ENCODE data around the gene PRDX5. TPM values are rescaled to one million over a fixed set of nuclear protein-coding genes. Genes with fewer than 3 reads are reported as not detected.

Gene PRDX5
- total and polyA plus RNA-seq, 4 donors, result 66.8 to 201 (median 135) TPM

DNA sequence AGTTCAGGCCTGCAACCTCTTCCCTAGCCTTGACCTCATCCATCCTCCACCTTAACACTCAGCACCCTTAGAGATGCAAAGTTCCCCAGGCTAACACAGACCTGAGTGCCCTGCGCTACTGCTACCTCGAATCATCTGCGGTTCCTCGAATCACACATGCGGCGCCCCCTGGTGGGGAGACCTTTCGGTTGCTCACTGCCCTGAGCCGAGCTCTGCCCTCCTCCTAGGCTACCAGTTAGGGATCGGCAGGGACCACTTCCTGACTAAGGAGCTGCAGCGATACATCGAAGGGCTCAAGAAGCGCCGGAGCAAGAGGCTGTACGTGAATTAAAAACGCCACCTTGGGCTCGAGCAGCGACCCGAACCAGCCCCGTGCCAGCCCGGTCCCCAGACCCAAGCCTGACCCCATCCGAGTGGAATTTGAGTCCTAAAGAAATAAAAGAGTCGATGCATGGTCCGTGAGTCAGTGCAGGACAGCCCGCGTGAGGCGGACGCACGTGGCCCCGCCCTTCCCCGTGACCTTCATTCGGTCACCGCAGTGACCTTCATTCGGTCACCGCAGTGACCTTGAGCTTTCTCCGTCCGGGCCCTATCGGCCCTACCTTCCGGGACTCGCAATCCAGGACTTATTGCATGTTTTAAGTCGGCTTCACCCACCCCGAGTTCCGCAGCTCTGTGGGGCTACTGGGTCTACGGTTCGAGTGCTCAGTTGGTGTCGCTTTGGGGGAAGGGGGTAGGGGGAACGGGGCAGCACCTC, 13.4 kb upstream of the PRDX5 start:
- Histone ChIP-seq H3K9ac (ENCODE audit: low read depth in 1 of 2, low read length in 2 of 2) (peak overlapping the region; percentile 82 to 84), H3K27me3 (ENCODE audit: control insufficient read depth in 4 of 4, insufficient read depth in 4 of 4, low read length in 3 of 4) (no peaks in the 10 kb centered on the region), H3K9me3 (ENCODE audit: control insufficient read depth in 4 of 4, low read length in 3 of 4) (no peaks in the 10 kb centered on the region), H3K27ac (ENCODE audit: low read depth in 1 of 2, low read length in 2 of 2) (peak overlapping the region; percentile 93 to 98), H3K36me3 (ENCODE audit: control insufficient read depth in 4 of 4, insufficient read depth in 3 of 4, low read depth in 1 of 4, low read length in 3 of 4) (no peaks in the 10 kb centered on the region), H3K4me1 (ENCODE audit: control insufficient read depth in 4 of 4, insufficient read depth in 4 of 4, low read length in 3 of 4) (peaks cover 8 to 50% (median 39%) of the 10 kb centered on the region in 4 donors), H3K4me3 (ENCODE audit: low read depth in 1 of 3, low read length in 3 of 3) (peak overlapping the region; percentile 43 to 60 (median 43))
- TF ChIP-seq, protein P1, sequence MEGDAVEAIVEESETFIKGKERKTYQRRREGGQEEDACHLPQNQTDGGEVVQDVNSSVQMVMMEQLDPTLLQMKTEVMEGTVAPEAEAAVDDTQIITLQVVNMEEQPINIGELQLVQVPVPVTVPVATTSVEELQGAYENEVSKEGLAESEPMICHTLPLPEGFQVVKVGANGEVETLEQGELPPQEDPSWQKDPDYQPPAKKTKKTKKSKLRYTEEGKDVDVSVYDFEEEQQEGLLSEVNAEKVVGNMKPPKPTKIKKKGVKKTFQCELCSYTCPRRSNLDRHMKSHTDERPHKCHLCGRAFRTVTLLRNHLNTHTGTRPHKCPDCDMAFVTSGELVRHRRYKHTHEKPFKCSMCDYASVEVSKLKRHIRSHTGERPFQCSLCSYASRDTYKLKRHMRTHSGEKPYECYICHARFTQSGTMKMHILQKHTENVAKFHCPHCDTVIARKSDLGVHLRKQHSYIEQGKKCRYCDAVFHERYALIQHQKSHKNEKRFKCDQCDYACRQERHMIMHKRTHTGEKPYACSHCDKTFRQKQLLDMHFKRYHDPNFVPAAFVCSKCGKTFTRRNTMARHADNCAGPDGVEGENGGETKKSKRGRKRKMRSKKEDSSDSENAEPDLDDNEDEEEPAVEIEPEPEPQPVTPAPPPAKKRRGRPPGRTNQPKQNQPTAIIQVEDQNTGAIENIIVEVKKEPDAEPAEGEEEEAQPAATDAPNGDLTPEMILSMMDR (IDR thresholded peaks at IDR 0.05; ENCODE audit: low read depth, low read length, missing input control), result peak; percentile 73
- TF ChIP-seq HNF4A (conservative IDR thresholded peaks at IDR 0.05) (no peak), RAD21 (IDR thresholded peaks at IDR 0.05) (peak; percentile 75 to 90), HNF4G (IDR thresholded peaks at IDR 0.05) (no peak), FOXA1 (IDR thresholded peaks at IDR 0.05) (no peak), JUND (IDR thresholded peaks at IDR 0.05) (peak in 1 of 2 donors; percentile 4), TAF1 (conservative IDR thresholded peaks at IDR 0.05) (peak; percentile 32), NR2F2 (IDR thresholded peaks at IDR 0.05) (peak; percentile 61), YY1 (IDR thresholded peaks at IDR 0.05) (peak; percentile 6), SP1 (IDR thresholded peaks at IDR 0.05) (peak; percentile 40), GABPA (IDR thresholded peaks at IDR 0.05 in 1 of 2, conservative IDR thresholded peaks at IDR 0.05 in 1 of 2) (peak in 1 of 2 donors; percentile 14), RXRA (IDR thresholded peaks at IDR 0.05) (peak; percentile 26 to 52)
- TF ChIP-seq, protein P2, sequence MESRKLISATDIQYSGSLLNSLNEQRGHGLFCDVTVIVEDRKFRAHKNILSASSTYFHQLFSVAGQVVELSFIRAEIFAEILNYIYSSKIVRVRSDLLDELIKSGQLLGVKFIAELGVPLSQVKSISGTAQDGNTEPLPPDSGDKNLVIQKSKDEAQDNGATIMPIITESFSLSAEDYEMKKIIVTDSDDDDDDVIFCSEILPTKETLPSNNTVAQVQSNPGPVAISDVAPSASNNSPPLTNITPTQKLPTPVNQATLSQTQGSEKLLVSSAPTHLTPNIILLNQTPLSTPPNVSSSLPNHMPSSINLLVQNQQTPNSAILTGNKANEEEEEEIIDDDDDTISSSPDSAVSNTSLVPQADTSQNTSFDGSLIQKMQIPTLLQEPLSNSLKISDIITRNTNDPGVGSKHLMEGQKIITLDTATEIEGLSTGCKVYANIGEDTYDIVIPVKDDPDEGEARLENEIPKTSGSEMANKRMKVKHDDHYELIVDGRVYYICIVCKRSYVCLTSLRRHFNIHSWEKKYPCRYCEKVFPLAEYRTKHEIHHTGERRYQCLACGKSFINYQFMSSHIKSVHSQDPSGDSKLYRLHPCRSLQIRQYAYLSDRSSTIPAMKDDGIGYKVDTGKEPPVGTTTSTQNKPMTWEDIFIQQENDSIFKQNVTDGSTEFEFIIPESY (IDR thresholded peaks at IDR 0.05), result no peak
- TF ChIP-seq, protein P3, sequence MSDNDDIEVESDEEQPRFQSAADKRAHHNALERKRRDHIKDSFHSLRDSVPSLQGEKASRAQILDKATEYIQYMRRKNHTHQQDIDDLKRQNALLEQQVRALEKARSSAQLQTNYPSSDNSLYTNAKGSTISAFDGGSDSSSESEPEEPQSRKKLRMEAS (IDR thresholded peaks at IDR 0.05), result peak; percentile 40
- TF ChIP-seq, protein P4, sequence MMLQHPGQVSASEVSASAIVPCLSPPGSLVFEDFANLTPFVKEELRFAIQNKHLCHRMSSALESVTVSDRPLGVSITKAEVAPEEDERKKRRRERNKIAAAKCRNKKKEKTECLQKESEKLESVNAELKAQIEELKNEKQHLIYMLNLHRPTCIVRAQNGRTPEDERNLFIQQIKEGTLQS (IDR thresholded peaks at IDR 0.05), result no peak
- TF ChIP-seq, protein P5, sequence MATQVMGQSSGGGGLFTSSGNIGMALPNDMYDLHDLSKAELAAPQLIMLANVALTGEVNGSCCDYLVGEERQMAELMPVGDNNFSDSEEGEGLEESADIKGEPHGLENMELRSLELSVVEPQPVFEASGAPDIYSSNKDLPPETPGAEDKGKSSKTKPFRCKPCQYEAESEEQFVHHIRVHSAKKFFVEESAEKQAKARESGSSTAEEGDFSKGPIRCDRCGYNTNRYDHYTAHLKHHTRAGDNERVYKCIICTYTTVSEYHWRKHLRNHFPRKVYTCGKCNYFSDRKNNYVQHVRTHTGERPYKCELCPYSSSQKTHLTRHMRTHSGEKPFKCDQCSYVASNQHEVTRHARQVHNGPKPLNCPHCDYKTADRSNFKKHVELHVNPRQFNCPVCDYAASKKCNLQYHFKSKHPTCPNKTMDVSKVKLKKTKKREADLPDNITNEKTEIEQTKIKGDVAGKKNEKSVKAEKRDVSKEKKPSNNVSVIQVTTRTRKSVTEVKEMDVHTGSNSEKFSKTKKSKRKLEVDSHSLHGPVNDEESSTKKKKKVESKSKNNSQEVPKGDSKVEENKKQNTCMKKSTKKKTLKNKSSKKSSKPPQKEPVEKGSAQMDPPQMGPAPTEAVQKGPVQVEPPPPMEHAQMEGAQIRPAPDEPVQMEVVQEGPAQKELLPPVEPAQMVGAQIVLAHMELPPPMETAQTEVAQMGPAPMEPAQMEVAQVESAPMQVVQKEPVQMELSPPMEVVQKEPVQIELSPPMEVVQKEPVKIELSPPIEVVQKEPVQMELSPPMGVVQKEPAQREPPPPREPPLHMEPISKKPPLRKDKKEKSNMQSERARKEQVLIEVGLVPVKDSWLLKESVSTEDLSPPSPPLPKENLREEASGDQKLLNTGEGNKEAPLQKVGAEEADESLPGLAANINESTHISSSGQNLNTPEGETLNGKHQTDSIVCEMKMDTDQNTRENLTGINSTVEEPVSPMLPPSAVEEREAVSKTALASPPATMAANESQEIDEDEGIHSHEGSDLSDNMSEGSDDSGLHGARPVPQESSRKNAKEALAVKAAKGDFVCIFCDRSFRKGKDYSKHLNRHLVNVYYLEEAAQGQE (IDR thresholded peaks at IDR 0.05), result peak; percentile 9
- WGBS, result under 1% methylated on average over 46 of the region's 46 CpGs
- peak; percentile 98 for DNase-seq (ENCODE audit: low spot score)
